Esophagus (tissue), 2 donors: Measurements from ENCODE around the gene PDZD7. TPM values are rescaled to one million over a fixed set of nuclear protein-coding genes. Genes with fewer than 3 reads are reported as not detected.

Experiments used
- H3K27ac ChIP-seq, 2 donors: one replicate each; pipeline ENCODE4 v1.5.1; 2013; ENCODE audit warnings: low read depth in 2 of 2, mild to moderate bottlenecking in 2 of 2, inconsistent platforms in 1 of 2, low read length in 1 of 2, moderate library complexity in 1 of 2
- H3K27me3 ChIP-seq, 2 donors: one replicate each; pipeline ENCODE4 v1.6.1; 2013; ENCODE audit warnings: low read length in 2 of 2, control low read depth in 1 of 2, mild to moderate bottlenecking in 1 of 2; ENCODE audit not compliant: insufficient read depth in 2 of 2, control insufficient read depth in 1 of 2
- H3K36me3 ChIP-seq, 2 donors: one replicate each; pipeline ENCODE4 v1.6.1; 2013; ENCODE audit warnings: low read length in 1 of 2; ENCODE audit not compliant: control insufficient read depth in 2 of 2, insufficient read depth in 2 of 2
- H3K4me1 ChIP-seq, 2 donors: one replicate each; pipeline ENCODE4 v1.6.1; 2013; ENCODE audit warnings: low read length in 1 of 2; ENCODE audit not compliant: control insufficient read depth in 2 of 2, insufficient read depth in 2 of 2
- H3K4me3 ChIP-seq, 2 donors: one replicate each; pipeline ENCODE4 v1.5.1; 2013; ENCODE audit warnings: low read length in 2 of 2, mild to moderate bottlenecking in 2 of 2, low read depth in 1 of 2, moderate library complexity in 1 of 2
- H3K9me3 ChIP-seq, 2 donors: one replicate each; pipeline ENCODE4 v1.6.1; 2013; ENCODE audit warnings: mild to moderate bottlenecking in 2 of 2, low read depth in 1 of 2, low read length in 1 of 2, moderate library complexity in 1 of 2; ENCODE audit not compliant: control insufficient read depth in 2 of 2, insufficient read depth in 1 of 2
- WGBS, 2 donors: extraction: QIAGEN DNeasy Blood & Tissue Kit; methylation state at CpG; one replicate each; pipeline ENCODE4 v1.1.7; 2013; 5-methylcytosine and 5-hydroxymethylcytosine counted together
- polyA plus RNA-seq, 2 donors: library from polyadenylated mRNA; stranded (reverse); fragments of 200-250 nt; gene quantifications; one replicate each; pipeline ENCODE4 v1.2.3, GENCODE V29; 2013
- donor health status: healthy with polysubstance abuse.
- donor health status: Bipolar disorder and iron deficiency.

The PDZD7 gene
- polyA plus RNA-seq, 2 donors, result 0.11 to 0.14 TPM

DNA sequence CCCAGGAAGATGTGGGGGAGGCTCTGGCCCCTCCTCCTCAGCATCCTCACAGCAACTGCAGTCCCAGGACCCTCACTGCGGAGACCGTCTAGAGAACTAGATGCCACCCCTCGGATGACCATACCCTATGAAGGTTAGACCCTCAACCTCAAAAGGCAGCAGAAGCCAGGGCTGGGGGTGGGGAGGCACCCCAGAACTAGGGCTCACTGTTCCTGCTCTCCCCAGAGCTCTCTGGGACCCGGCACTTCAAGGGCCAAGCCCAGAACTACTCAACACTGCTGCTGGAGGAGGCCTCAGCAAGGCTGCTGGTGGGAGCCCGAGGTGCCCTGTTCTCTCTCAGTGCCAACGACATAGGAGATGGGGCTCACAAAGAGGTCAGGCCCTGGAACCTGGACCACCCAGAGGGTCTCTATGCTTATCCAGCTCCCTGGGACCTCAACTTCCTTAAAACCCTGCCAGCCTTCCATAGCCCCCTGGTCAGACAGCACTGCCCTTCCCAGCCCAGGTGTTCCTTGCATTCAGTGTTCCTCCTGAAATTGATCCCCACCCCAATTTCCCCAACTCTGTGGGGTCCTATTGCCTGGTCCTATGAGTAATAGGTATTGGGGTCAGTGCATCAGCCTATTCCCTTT, 57.9 kb downstream of the PDZD7 start:
- 93 to 94% methylated on average over 6 of the region's 6 CpGs for WGBS, 2 donors
- Histone ChIP-seq H3K9me3 (no peaks in the 10 kb centered on the region), H3K27ac (no peak overlapping the region), H3K36me3 (peaks cover 0 to 2% of the 10 kb centered on the region in 2 donors), H3K4me1 (peaks cover 3 to 7% of the 10 kb centered on the region in 2 donors), H3K27me3 (no peaks in the 10 kb centered on the region), H3K4me3 (no peak overlapping the region)

- 71 to 77% methylated on average over 13 of the region's 13 CpGs for WGBS, 2 donors
- Histone ChIP-seq H3K27ac (no peak overlapping the region), H3K4me1 (peaks cover 2 to 7% of the 10 kb centered on the region in 2 donors)
Observed at GRCh38 chr10:100972115-100972903, 58.6 kb downstream of the PDZD7 start.

DNA sequence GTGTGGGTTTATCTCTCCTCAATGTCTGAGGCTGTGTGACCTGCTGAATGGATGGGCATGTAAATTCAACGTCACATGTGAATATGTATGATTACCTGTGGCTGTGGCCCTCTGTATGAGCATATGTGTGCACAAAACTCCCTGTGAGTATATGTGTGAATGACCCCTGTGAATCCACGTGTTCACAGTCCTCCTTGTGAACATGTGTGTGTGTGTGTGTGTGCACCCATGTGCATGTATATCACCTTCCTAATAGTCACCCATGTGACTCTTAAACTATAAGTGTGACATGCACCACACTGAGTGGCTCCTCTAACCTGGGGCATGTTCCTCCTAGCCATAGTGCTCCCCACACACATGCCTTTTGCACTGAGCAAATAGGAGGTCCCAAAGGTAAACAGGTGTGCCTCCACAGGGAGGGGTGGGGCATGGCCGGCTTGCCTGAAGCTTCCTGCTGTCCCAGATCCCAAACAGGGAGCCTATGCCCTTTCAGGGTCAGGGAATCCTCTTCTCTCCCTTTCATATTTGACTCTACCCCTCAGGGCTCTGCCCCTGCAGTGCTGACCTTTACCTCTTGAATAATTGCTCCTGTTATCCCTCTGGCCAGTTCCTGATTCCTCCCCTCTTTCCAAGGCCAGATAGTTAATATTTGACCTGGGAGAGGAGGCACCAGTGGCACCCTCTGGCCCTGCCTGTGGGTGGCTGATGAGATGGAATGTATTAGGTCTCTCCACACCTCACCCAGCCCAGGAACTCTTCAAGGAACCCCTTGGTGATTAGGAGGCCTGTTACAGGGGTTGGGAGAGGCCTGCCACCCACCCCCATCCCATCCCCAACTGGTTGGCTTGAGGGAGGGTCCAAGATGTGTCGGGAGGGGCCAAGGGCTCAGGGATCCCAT, 59.8 kb downstream of the PDZD7 start:
- H3K4me3 ChIP-seq, result no peak overlapping the region
- H3K9me3 ChIP-seq, result no peaks in the 10 kb centered on the region
- H3K4me1 ChIP-seq, result peaks cover 0 to 5% of the 10 kb centered on the region in 2 donors
- no peaks in the 10 kb centered on the region for H3K36me3 ChIP-seq
- no peak overlapping the region for H3K27ac ChIP-seq
- no peaks in the 10 kb centered on the region for H3K27me3 ChIP-seq
- 41 to 67% methylated on average over 4 of the region's 4 CpGs for WGBS, 2 donors

More at GRCh38 chr10:100972115-100972903, 58.6 kb downstream of the PDZD7 start:
- H3K4me3 ChIP-seq, result no peak overlapping the region
- H3K36me3 ChIP-seq, result no peaks in the 10 kb centered on the region
- no peaks in the 10 kb centered on the region for H3K9me3 ChIP-seq
- no peaks in the 10 kb centered on the region for H3K27me3 ChIP-seq

- 28 to 35% methylated on average over 13 of the region's 13 CpGs for WGBS, 2 donors
- no peaks in the 10 kb centered on the region for H3K9me3 ChIP-seq
- H3K36me3 ChIP-seq, result no peaks in the 10 kb centered on the region
- H3K4me1 ChIP-seq, result peaks cover 0 to 5% of the 10 kb centered on the region in 2 donors
- H3K27ac ChIP-seq, result no peak overlapping the region
- H3K4me3 ChIP-seq, result peak overlapping the region; percentile 49 to 61
- H3K27me3 ChIP-seq, result no peaks in the 10 kb centered on the region
Observed at GRCh38 chr10:100970076-100970913, 60.6 kb downstream of the PDZD7 start.

DNA sequence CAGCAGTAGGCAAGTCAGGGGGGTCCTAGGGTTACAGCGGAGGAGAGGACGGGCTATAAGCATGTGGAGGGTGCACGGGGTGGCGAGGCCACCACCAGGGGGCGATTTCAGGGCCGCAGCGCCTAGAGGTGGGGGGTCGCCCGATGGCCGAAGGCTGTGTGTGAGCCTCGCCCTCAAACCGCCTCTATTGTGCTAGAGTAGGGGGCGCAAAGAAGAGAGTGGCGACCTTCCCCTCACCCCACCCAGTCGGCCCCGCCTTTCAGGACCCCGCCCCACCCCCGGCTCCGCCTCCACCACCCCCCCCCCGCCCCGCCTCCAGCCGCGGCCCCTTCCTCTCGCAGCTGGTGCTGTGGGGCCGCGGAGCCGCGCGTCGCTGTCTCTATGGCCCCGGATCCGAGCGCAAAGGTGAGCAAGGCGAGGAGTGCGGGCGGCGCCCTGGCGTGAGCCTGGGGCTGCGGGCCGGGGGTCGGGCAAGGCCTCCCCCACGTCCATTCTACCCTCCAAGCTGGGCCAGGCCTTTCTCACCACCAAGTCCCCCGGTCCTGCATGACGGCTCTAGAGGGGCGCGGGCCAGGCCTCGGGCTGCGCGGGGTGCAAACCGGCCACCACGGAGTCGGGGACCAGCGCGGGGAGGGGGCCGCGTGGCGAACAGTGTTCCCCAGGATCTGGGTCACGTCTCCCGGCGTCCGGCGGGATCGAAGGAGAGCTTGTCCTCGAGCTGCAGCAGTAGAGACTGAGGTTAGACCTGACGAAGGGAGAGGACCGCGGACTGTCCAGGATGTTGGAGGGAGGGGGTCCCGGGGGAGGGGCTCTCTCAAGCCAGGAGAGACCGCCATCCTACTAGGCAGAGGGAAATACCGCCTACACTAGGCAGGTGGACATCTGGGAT, 61.5 kb downstream of the PDZD7 start, which contains the start of gene SEMA4G:
Gene SEMA4G (plus strand): TSS at position 318 of the 889 bp plus-strand sequence. CDS start 3,409 bp downstream, outside the sequence.
- H3K27ac ChIP-seq, result no peak within 1 kb of the TSS
- no peaks in the 10 kb centered on the region for H3K9me3 ChIP-seq
- no peaks in the 10 kb centered on the region for H3K36me3 ChIP-seq
- peak within 1 kb of the TSS; percentile 49 to 61 for H3K4me3 ChIP-seq
- 2 to 3% methylated on average over 49 to 69 of the region's 70 CpGs for WGBS, 2 donors
- H3K4me1 ChIP-seq, result peaks cover 0 to 5% of the 10 kb centered on the region in 2 donors
- H3K27me3 ChIP-seq, result no peaks in the 10 kb centered on the region

- Histone ChIP-seq H3K27me3 (no peaks in the 10 kb centered on the region), H3K36me3 (no peaks in the 10 kb centered on the region), H3K4me3 (peak overlapping the region; percentile 41 to 49), H3K9me3 (no peaks in the 10 kb centered on the region), H3K4me1 (peaks cover 0 to 5% of the 10 kb centered on the region in 2 donors), H3K27ac (no peak overlapping the region)
- 20 to 23% methylated on average over 9 of the region's 9 CpGs for WGBS, 2 donors
Observed at GRCh38 chr10:100968863-100969186, 62.1 kb downstream of the PDZD7 start.

- H3K9me3 ChIP-seq, result no peaks in the 10 kb centered on the region
Observed at GRCh38 chr10:100968062-100968736, 62.7 kb downstream of the PDZD7 start.

DNA sequence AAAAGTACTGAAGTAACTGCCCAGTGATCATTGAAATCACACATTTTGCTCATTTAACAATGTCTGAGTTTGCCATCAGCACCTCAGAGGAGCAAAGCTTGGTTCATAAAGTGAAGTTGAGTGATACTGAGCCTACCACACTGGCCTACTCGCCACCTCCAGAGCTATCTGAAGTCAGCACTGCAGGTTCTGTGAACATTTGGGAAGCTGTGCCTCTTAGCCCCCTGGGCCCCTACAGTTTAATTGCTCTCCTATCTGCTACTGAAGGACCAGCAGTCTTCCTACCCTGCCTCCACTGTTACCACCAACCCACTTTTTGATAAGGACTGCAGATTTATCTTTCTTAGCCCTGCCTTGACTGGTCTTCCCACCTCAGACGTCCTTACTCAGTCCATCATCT, 63.6 kb downstream of the PDZD7 start:
- Histone ChIP-seq H3K4me1 (peaks cover 0 to 5% of the 10 kb centered on the region in 2 donors), H3K9me3 (no peaks in the 10 kb centered on the region), H3K36me3 (no peaks in the 10 kb centered on the region), H3K27ac (no peak overlapping the region), H3K4me3 (no peak overlapping the region), H3K27me3 (no peaks in the 10 kb centered on the region)
- 72 to 88% methylated on average over 2 of the region's 2 CpGs for WGBS, 2 donors

More at GRCh38 chr10:100968062-100968736, 62.7 kb downstream of the PDZD7 start:
- Histone ChIP-seq H3K36me3 (no peaks in the 10 kb centered on the region), H3K27ac (no peak overlapping the region), H3K4me3 (no peak overlapping the region), H3K27me3 (no peaks in the 10 kb centered on the region), H3K4me1 (peaks cover 0 to 5% of the 10 kb centered on the region in 2 donors)
- WGBS, 2 donors, result 79 to 81% methylated on average over 2 of the region's 2 CpGs
